Spinal cord (tissue), 10 donors: ENCODE results near the gene FCHO2. TPM values are rescaled to one million over a fixed set of nuclear protein-coding genes. Genes with fewer than 3 reads are reported as not detected.
A peak's percentile ranks its signal among the peaks of the same experiment; 100 is the strongest.

ENCODE experiments used
- DNase-seq, 6 donors: peaks; one replicate each; pipeline versions ENCODE4 v3.0.0 to v3.0.0-alpha.2; 2013 to 2015; ENCODE audit warnings: low spot score in 6 of 6, low read depth in 4 of 6
- H3K27ac ChIP-seq: one replicate; pipeline ENCODE4 v1.5.1; 2013; ENCODE audit warnings: low read depth, low read length, control low read depth
- H3K27me3 ChIP-seq: one replicate; pipeline ENCODE4 v1.6.1; 2013; ENCODE audit warnings: low read length; ENCODE audit not compliant: control insufficient read depth, insufficient read depth
- H3K36me3 ChIP-seq: one replicate; pipeline ENCODE4 v1.6.1; 2013; ENCODE audit warnings: low read length; ENCODE audit not compliant: control insufficient read depth, insufficient read depth
- H3K4me1 ChIP-seq: one replicate; pipeline ENCODE4 v1.6.1; 2013; ENCODE audit warnings: low read length; ENCODE audit not compliant: control insufficient read depth, insufficient read depth
- H3K4me3 ChIP-seq: one replicate; pipeline ENCODE4 v1.5.1; 2013; ENCODE audit warnings: low read depth, low read length, control low read depth
- H3K9me3 ChIP-seq: one replicate; pipeline ENCODE4 v1.6.1; 2013; ENCODE audit warnings: low read length; ENCODE audit not compliant: control insufficient read depth, insufficient read depth
- WGBS: methylation state at CpG from one replicate; pipeline ENCODE4 v1.1.5; 2013; ENCODE audit warnings: missing lambda C conversion rate; ENCODE audit not compliant: insufficient coverage; 5-methylcytosine and 5-hydroxymethylcytosine counted together
- long read RNA-seq, 4 donors: transcript quantifications; one replicate each; lab custom pipeline, GENCODE V29; 2026
- polyA plus RNA-seq, 2 donors: library from polyadenylated mRNA; unstranded; fragments of 120-200 nt; gene quantifications; one replicate each; pipeline ENCODE4 v1.2.1, GENCODE V29; 2013; ENCODE audit not compliant: insufficient read length in 2 of 2
- total RNA-seq, 2 donors: library from RNA; depleted of rRNA in 1 of 2; stranded (reverse); fragments of 120-200 nt in 1 of 2; fragments of >200 nt in 1 of 2; gene quantifications; one replicate each; pipeline versions ENCODE4 v1.2.3 to v1.2.4, GENCODE V29; 2013 to 2014
- donor health status: healthy.

FCHO2 gene, protein sequence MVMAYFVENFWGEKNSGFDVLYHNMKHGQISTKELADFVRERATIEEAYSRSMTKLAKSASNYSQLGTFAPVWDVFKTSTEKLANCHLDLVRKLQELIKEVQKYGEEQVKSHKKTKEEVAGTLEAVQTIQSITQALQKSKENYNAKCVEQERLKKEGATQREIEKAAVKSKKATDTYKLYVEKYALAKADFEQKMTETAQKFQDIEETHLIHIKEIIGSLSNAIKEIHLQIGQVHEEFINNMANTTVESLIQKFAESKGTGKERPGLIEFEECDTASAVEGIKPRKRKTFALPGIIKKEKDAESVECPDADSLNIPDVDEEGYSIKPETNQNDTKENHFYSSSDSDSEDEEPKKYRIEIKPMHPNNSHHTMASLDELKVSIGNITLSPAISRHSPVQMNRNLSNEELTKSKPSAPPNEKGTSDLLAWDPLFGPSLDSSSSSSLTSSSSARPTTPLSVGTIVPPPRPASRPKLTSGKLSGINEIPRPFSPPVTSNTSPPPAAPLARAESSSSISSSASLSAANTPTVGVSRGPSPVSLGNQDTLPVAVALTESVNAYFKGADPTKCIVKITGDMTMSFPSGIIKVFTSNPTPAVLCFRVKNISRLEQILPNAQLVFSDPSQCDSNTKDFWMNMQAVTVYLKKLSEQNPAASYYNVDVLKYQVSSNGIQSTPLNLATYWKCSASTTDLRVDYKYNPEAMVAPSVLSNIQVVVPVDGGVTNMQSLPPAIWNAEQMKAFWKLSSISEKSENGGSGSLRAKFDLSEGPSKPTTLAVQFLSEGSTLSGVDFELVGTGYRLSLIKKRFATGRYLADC
- total RNA-seq (10 to 100 TPM; 31.0 to 36.4 TPM), polyA plus RNA-seq (10 to 100 TPM; 15.5 to 18.2 TPM)
- long read RNA-seq, donor 1: 0 reads
- long read RNA-seq, donor 2: 0 reads
- long read RNA-seq, donor 3: 0 reads
- long read RNA-seq, donor 4, partial matches to known transcripts: 0 of 1 reads
- long read RNA-seq, donor 4, other reads (novel, unspliced or antisense): 0 of 1 reads

DNA sequence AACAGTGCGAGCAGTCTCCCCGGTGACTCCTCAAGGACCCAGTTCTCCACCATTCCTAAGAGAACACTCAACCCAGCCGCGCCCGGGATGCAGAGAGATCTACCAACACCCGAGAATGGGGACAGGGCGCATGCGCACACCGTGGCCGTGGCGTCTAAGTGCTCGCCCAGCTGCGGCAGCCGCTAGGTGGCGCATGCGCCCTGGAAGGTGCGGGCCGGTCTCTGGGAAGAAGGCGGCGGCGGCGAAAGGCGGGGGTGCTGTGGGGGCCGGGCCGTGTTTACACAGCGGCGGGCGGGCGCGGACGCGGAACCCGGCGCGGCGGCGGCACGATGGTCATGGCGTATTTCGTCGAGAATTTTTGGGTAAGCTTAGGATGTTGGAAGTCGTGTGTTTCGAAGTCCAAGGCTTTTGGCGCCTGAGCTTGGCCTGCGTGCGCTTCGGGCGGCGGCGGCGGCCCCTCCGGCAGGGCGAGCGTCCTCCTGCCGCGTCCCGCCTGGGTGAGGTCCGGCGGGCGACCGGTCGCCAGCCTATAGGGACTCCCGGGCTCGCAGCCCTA lies at the start of gene FCHO2:
Gene FCHO2, plus strand, starts transcription at position 274 of the 556 bp plus-strand sequence. Its CDS starts 56 bp downstream, at position 330.
- no peaks in the 10 kb centered on the region for H3K36me3 ChIP-seq
- H3K4me3 ChIP-seq: peak within 1 kb of the TSS; percentile 71
- peak within 1 kb of the TSS; percentile 93 for H3K27ac ChIP-seq
- peaks cover 7% of the 10 kb centered on the region for H3K4me1 ChIP-seq
- H3K9me3 ChIP-seq: no peaks in the 10 kb centered on the region
- H3K27me3 ChIP-seq: no peaks in the 10 kb centered on the region
- under 1% methylated on average over 64 of the region's 64 CpGs for WGBS
- DNase-seq: peak; percentile 93 to 99 (median 98)

DNA sequence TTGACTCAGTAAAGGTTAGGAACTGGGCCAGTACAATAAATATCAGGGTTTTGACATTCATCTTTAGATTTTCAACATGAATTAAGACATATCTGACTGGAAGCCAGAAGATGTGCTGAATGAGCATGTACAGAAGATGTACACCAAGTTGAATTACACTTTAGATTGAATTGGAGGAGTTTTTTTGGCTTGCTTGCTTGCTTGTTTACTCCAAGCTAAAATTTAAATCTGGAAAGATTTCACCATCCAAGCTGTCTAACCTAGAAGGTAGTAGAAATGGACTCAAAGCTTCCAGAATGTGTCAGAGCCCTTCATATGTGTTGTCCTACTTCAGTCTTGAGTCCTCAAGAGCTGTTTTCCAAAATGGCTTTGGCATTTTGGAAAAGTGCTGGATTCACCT lies 49.0 kb upstream of the FCHO2 start:
- H3K27me3 ChIP-seq: no peaks in the 10 kb centered on the region
- H3K36me3 ChIP-seq: peaks cover 19% of the 10 kb centered on the region
- H3K4me1 ChIP-seq: no peaks in the 10 kb centered on the region
- H3K4me3 ChIP-seq: no peak overlapping the region
- no peaks in the 10 kb centered on the region for H3K9me3 ChIP-seq
- peak in 1 of 6 donors; percentile 68 for DNase-seq
- H3K27ac ChIP-seq: no peak overlapping the region

DNA sequence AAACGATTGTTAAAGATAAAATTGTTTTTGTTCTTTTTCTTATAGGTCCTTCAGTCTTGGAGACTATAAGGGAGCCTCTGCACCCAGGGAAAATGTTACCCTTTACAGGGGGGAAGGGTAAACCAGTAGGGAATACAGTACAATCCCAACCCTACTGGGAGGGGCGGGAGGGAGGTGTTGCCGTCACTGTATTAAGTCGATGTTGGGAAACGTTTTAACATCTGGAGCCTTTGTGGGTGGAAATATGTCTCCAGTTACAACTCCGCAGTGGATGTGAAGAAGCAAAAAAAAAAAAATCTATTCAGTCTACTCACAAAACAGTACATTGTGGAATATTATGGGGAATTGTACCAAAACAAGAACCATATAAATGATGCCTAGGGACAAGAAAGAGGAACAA lies 47.2 kb upstream of the FCHO2 start:
- no CpG with 5 or more reads among the region's 6 CpGs for WGBS

DNA sequence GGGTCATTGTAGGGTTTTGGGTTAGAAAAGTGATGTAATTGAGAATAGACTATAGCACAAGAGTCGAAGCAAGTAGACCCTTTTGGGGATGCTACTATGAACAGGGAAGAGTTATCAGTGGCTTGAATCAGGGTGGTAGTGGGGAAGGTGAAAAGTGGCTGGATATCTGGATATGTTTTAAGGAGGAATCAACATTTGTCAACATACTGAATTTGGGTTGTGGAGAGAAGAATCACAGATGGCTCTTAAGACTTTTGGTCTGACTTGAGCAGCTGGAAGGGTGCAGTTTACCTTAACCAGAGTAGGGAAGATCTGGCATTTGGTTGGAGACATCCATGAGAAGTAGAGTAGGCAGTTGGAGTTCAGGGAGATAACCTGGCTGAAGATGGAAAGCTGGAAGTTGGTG lies 38.5 kb upstream of the FCHO2 start:
- Histone ChIP-seq H3K4me3 (no peak overlapping the region), H3K4me1 (no peaks in the 10 kb centered on the region), H3K9me3 (no peaks in the 10 kb centered on the region), H3K36me3 (no peaks in the 10 kb centered on the region), H3K27me3 (no peaks in the 10 kb centered on the region), H3K27ac (no peak overlapping the region)
- no peak for DNase-seq
- WGBS: 91% methylated on average over 1 of the region's 1 CpG

More for the DNA sequence above, 47.2 kb upstream of the FCHO2 start:
- Histone ChIP-seq H3K4me3 (no peak overlapping the region), H3K4me1 (no peaks in the 10 kb centered on the region), H3K27me3 (no peaks in the 10 kb centered on the region), H3K9me3 (no peaks in the 10 kb centered on the region), H3K27ac (no peak overlapping the region), H3K36me3 (peaks cover 17% of the 10 kb centered on the region)
- DNase-seq: no peak

DNA sequence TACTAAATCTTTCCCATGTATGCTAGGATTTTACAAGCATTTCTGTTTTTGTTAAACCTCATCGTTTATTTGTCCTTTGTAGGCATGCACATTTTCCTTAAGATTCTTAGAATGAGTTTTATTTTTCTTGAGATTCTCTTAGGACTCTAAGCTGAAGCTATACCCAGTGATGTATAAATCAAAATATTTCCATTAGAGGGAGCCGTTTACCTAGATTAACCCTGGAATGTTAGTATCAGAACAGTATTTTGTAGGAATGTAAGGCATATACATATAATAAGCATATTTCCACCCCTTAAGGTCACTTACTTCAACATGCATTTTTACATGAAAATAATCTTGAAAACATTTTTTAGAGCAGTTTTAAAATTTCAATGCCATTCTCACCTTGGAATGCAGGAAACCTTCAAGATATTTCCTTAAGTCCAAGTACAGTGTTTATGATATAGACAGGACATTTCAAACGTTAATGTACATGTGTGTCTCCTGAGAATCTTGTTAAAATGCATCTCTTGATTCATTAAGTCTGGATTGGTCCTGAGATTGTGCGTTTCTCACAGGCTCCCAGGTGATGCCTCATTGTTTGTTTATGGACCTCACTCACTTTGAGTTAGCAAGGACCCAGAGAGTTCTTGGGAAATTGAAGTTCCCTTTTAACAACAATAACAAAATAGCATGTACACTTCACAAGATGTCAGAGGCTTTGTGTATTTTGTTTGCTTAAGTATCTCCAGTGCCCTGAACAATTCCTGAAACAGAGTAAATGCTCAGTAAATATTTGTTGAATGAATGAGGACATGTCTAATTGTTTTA lies 34.9 kb upstream of the FCHO2 start:
- H3K4me3 ChIP-seq: no peak overlapping the region
- H3K27me3 ChIP-seq: no peaks in the 10 kb centered on the region
- 40% methylated on average over 1 of the region's 4 CpGs for WGBS
- H3K4me1 ChIP-seq: no peaks in the 10 kb centered on the region
- peak in 2 of 6 donors; percentile 32 to 52 for DNase-seq
- no peak overlapping the region for H3K27ac ChIP-seq
- no peaks in the 10 kb centered on the region for H3K9me3 ChIP-seq
- peaks cover 4% of the 10 kb centered on the region for H3K36me3 ChIP-seq

DNA sequence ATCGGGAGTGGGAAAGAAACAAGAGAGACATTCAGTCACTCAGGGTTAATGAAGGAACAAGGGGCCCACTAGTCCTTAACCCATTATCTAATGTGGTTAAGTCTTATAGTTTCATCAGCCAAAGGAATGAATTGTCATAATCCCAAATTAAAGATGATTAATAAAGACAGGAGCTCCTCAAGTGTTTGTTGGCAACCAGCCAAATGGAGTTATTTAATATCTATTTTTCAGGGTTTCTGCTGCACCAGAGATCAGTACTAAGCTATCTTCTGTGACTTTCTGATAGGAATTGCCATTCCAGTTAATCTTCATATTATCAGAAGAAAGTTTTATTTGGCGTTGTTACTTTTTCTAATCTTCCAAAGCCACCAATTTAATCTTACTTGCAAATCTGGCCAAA lies 34.0 kb upstream of the FCHO2 start:
- WGBS: no CpG with 5 or more reads among the region's 2 CpGs

DNA sequence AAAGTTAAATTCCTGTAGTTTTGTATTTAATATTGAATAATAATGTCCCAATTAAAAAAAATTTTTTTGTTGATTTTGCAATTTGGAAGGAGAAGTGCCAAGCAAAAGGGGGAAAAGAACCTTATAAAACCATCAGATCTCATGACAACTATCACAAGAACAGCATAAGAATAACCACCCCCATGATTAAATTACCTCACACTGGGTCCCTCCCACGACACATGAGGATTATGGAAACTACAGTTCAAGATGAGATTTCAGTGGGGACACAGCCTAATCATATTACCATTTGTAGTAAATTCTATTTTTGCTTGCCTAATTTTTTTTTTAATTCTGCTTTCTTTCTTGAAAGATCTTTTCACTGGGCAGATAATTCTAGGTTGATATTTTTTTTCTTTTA lies 33.4 kb upstream of the FCHO2 start:
- WGBS: no CpG with 5 or more reads among the region's 1 CpG
- DNase-seq: no peak
- Histone ChIP-seq H3K27me3 (no peaks in the 10 kb centered on the region), H3K4me1 (no peaks in the 10 kb centered on the region), H3K27ac (no peak overlapping the region), H3K4me3 (no peak overlapping the region), H3K36me3 (peaks cover 4% of the 10 kb centered on the region), H3K9me3 (no peaks in the 10 kb centered on the region)

More for the DNA sequence above, 34.0 kb upstream of the FCHO2 start:
- Histone ChIP-seq H3K27ac (no peak overlapping the region), H3K27me3 (no peaks in the 10 kb centered on the region), H3K9me3 (no peaks in the 10 kb centered on the region), H3K4me3 (no peak overlapping the region), H3K4me1 (no peaks in the 10 kb centered on the region), H3K36me3 (peaks cover 4% of the 10 kb centered on the region)
- no peak for DNase-seq

DNA sequence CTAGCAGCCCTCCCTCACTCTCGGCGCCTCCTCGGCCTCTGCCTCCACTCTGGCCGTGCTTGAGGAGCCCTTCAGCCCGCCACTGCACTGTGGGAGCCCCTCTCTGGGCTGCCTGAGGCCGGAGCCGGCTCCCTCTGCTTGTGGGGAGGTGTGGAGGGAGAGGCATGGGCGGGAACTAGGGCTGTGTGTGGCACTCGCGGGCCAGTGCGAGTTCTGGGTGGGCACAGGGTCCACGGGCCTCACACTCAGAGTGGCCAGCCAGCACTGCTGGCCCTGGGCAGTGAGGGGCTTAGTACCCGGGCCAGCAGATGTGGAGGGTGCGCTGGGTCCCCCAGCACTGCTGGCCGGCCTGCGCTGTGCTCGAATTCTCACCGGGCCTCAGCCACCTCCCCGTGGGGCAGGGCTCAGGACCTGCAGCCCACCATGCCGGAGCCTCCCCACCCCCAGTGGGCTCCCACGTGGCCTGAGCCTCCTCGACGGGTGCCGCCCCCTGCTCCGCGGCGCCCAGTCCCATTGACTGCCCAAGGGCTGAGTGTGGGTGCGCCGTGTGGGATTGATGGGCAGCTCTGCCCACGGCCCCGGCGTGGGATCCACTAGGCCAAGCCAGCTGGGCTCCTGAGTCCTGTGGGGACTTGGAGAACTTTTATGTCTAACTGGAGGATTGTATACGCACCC lies 30.4 kb upstream of the FCHO2 start:
- no peaks in the 10 kb centered on the region for H3K27me3 ChIP-seq
- no peaks in the 10 kb centered on the region for H3K4me1 ChIP-seq
- no peak for DNase-seq
- no peak overlapping the region for H3K27ac ChIP-seq
- no peaks in the 10 kb centered on the region for H3K9me3 ChIP-seq
- peaks cover 4% of the 10 kb centered on the region for H3K36me3 ChIP-seq
- WGBS: 97% methylated on average over 27 of the region's 33 CpGs
- no peak overlapping the region for H3K4me3 ChIP-seq
